Upper lobe of right lung (tissue), 1 donor: ENCODE data around the gene PEX11A. TPM values are rescaled to one million over a fixed set of nuclear protein-coding genes. Genes with fewer than 3 reads are reported as not detected.

ENCODE experiments used
- ATAC-seq: fragments of 200-7000 bp; cut with Tn5 transposase; one replicate; pipeline ENCODE4 v1.9.1; 2020; ENCODE audit warnings: mild to moderate bottlenecking, moderate library complexity
- DNase-seq: peaks from one replicate; pipeline ENCODE4 v3.0.0-alpha.2; 2020
- H3K27ac ChIP-seq: fragments of 200-600 bp; one replicate; pipeline ENCODE4 v1.8.0; 2022
- H3K27me3 ChIP-seq: fragments of 200-600 bp; one replicate; pipeline ENCODE4 v1.8.0; 2022; ENCODE audit warnings: mild to moderate bottlenecking
- H3K36me3 ChIP-seq: fragments of 200-600 bp; one replicate; pipeline ENCODE4 v1.8.0; 2022
- H3K4me1 ChIP-seq: fragments of 200-600 bp; one replicate; pipeline ENCODE4 v1.8.0; 2022
- H3K4me3 ChIP-seq: fragments of 200-600 bp; one replicate; pipeline ENCODE4 v1.8.0; 2022; ENCODE audit warnings: mild to moderate bottlenecking
- H3K9me3 ChIP-seq: fragments of 200-600 bp; one replicate; pipeline ENCODE4 v1.8.0; 2022
- intact Hi-C: fragments of 100-400 bp; cut with DNase I; formaldehyde crosslinking; loops from one replicate; pipeline ENCODE4 v1.11.0; 2022
- total RNA-seq: library from RNA; stranded (reverse); fragmentation: NEBNext Ultra II Directional; extraction: Animal tissue kit (Norgen Biotek cat#: 25700); gene quantifications from one replicate; pipeline ENCODE4 v1.2.1, GENCODE V29; 2021
- TF ChIP-seq, protein P1 (sequence below): fragments of 200-600 bp; IDR thresholded peaks from one replicate; pipeline ENCODE4 v1.8.0; 2022; ENCODE audit warnings: antibody characterized with exemption
- donor health status: DM: no; HTN: yes; CAD: no; lungs with severe emphysema.

The PEX11A gene
- total RNA-seq, 1 donor from 2014 or later = 9.1 TPM

DNA sequence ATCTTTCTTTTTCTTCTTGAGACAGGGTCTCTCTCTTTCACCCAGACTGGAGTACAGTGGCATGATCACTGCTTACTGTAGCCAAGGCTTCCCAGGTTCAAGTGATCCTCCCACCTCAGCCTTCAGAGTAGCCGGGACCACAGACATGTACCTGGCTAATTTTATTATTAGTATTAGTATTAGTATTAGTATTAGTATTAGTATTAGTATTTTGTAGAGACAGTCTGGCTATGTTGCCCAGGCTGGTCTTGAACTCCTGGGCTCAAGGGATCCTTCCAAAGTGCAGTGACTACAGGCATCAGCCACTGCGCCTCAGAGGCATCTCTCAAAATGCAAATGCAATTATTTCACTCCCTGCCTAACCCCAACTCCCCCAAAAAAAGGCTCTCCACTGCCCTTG lies 37.0 kb downstream of the PEX11A start:
- Histone ChIP-seq H3K4me3 (no peak overlapping the region), H3K9me3 (no peaks in the 10 kb centered on the region), H3K36me3 (no peaks in the 10 kb centered on the region), H3K4me1 (no peaks in the 10 kb centered on the region), H3K27ac (no peak overlapping the region), H3K27me3 (peaks cover 22% of the 10 kb centered on the region)
- ATAC-seq (no peak), DNase-seq (no peak)
- TF ChIP-seq, protein P1, sequence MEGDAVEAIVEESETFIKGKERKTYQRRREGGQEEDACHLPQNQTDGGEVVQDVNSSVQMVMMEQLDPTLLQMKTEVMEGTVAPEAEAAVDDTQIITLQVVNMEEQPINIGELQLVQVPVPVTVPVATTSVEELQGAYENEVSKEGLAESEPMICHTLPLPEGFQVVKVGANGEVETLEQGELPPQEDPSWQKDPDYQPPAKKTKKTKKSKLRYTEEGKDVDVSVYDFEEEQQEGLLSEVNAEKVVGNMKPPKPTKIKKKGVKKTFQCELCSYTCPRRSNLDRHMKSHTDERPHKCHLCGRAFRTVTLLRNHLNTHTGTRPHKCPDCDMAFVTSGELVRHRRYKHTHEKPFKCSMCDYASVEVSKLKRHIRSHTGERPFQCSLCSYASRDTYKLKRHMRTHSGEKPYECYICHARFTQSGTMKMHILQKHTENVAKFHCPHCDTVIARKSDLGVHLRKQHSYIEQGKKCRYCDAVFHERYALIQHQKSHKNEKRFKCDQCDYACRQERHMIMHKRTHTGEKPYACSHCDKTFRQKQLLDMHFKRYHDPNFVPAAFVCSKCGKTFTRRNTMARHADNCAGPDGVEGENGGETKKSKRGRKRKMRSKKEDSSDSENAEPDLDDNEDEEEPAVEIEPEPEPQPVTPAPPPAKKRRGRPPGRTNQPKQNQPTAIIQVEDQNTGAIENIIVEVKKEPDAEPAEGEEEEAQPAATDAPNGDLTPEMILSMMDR = no peak
- intact Hi-C loops = no loop called here

DNA sequence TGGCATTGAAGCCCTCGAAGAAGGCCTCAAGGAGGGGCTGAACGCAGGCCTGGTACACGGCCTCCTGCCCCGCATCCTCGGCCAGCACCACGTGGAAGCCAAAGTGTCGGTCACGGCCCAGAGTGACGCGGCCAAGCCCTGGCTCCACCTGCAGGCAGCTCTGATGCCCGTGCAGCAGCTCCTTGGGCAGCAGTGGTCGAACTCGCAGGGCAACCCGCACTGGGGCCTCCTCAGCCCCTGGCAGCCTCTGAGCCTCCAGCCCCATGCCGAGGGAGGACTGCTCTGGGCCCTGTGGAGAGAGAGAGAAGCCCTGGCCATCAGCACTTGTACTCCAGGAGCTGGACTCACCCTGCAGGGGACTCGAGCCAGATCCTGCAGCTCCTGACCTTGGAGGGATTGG lies 37.9 kb downstream of the PEX11A start:
- TF ChIP-seq, protein P1 = no peak
- Histone ChIP-seq H3K4me1 (no peaks in the 10 kb centered on the region), H3K36me3 (no peaks in the 10 kb centered on the region), H3K27ac (no peak overlapping the region), H3K4me3 (no peak overlapping the region), H3K9me3 (no peaks in the 10 kb centered on the region), H3K27me3 (peaks cover 22% of the 10 kb centered on the region)
- ATAC-seq (no peak), DNase-seq (no peak)
- intact Hi-C loops = no loop called here

DNA sequence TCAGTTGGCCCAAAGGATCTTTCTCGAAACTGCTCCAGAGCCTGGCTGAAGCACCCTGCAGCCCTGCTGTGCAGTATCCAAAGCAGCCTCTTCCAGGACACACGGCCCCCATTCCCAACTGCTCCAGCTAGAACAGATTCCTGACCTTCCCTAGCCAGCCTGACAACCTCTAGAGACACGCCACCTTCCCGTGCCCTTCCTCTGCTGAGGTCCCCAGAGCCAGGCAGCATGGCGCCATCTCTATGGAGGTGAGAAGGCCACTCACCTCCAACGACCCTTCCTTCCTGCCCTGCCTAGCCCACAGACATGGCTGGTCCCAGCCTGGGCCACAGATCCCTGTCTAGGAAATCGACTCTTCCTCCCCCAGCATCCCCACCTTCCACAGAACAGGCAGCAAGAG lies 38.4 kb downstream of the PEX11A start:
- TF ChIP-seq, protein P1 = no peak
- ATAC-seq = no peak
- no peak for DNase-seq
- H3K9me3 ChIP-seq = no peaks in the 10 kb centered on the region
- intact Hi-C loops = no loop called here
- H3K4me3 ChIP-seq = no peak overlapping the region
- no peaks in the 10 kb centered on the region for H3K4me1 ChIP-seq
- no peak overlapping the region for H3K27ac ChIP-seq
- H3K27me3 ChIP-seq = peaks cover 22% of the 10 kb centered on the region
- no peaks in the 10 kb centered on the region for H3K36me3 ChIP-seq

DNA sequence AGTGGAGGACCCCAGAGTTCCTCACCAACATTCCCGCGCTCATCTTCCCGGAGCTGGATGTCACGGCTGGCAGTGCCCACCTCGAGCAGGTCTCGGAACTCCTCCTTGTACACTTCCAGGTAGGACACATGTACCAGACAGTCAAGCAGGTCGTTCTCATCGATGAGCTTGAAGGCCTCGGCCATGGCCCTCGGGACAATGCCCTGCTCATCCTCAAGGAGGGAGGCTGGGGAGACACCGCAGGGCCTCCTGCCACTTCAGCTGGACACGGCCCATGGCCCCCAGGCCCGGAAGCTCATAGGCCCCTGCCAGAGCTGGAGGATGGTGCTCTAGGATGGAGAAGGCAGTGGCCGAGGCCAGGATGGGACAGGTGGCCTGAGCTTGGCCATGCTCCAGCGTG lies 40.8 kb downstream of the PEX11A start:
- Histone ChIP-seq H3K4me1 (no peaks in the 10 kb centered on the region), H3K27ac (no peak overlapping the region), H3K9me3 (no peaks in the 10 kb centered on the region), H3K27me3 (peaks cover 13% of the 10 kb centered on the region), H3K36me3 (no peaks in the 10 kb centered on the region), H3K4me3 (no peak overlapping the region)
- DNase-seq (no peak), ATAC-seq (no peak)
- TF ChIP-seq, protein P1 = no peak
- intact Hi-C loops = no loop called here

DNA sequence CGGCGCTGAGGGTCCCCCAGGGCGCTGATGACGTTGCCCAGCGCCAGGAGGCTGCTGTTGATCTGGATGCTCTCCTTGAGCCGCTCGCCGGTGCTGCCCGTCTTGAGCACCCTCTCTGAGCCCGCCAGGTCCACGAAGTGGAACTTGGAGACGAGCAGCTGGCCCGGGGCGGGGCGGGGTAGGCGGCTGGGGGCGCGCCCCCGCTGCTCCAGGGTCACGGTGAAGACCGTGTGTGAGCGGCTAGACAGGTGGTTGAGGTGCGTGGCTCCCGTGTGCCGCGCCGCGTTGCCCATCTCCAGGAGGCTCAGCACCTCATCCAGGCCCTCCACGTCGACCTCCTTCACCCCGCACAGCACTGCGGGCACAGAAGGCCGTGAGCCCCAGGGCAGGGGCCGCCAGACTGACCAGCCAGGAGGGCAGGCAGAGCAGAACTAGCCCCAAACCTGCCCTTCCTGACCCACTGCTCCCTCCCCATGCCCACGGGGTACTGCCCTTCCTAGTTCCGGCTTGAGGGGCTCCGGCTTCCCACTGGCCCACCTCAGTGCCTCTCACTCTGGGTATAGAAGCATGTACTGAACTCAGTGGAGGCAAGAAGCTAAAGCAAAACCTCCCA lies 41.4 kb downstream of the PEX11A start:
- peaks cover 7% of the 10 kb centered on the region for H3K27me3 ChIP-seq
- H3K27ac ChIP-seq = no peak overlapping the region
- no peaks in the 10 kb centered on the region for H3K36me3 ChIP-seq
- no peaks in the 10 kb centered on the region for H3K4me1 ChIP-seq
- intact Hi-C loops = no loop called here
- H3K9me3 ChIP-seq = no peaks in the 10 kb centered on the region
- TF ChIP-seq, protein P1 = no peak
- DNase-seq = no peak
- no peak for ATAC-seq
- H3K4me3 ChIP-seq = no peak overlapping the region
